H9 (cell line): ENCODE data around the gene GPHN. TPM values are rescaled to one million over a fixed set of nuclear protein-coding genes. Genes with fewer than 3 reads are reported as not detected.

ENCODE experiments used
- DNase-seq: peaks from one replicate; pipeline ENCODE4 v3.0.0-alpha.2; 2017
- H2AFZ ChIP-seq: one replicate; pipeline ENCODE4 v1.6.1; 2013; ENCODE audit warnings: mild to moderate bottlenecking, low read length, control low read depth, moderate library complexity
- H2AK5ac ChIP-seq: 2 replicates; pipeline ENCODE4 v1.6.1; 2013; ENCODE audit warnings: low read length, control low read depth, mixed read lengths; ENCODE audit not compliant: insufficient read length
- H2BK120ac ChIP-seq: one replicate; pipeline ENCODE4 v1.6.1; 2013; ENCODE audit warnings: low read depth, mild to moderate bottlenecking, low read length, control low read depth, inconsistent platforms; ENCODE audit not compliant: poor library complexity, severe bottlenecking
- H2BK12ac ChIP-seq: 2 replicates; pipeline ENCODE4 v1.6.1; 2013; ENCODE audit warnings: low read length, control low read depth, mixed read lengths, low read depth; ENCODE audit not compliant: insufficient read length
- H2BK15ac ChIP-seq: 2 replicates; pipeline ENCODE4 v1.6.1; 2013; ENCODE audit warnings: low read depth, low read length, control low read depth
- H2BK20ac ChIP-seq: one replicate; pipeline ENCODE4 v1.6.1; 2013; ENCODE audit warnings: low read depth, mild to moderate bottlenecking, low read length, control low read depth, inconsistent platforms; ENCODE audit not compliant: poor library complexity, severe bottlenecking
- H2BK5ac ChIP-seq: 2 replicates; pipeline ENCODE4 v1.6.1; 2013; ENCODE audit warnings: low read length, control low read depth, mixed read lengths; ENCODE audit not compliant: insufficient read length
- H3K14ac ChIP-seq: 2 replicates; pipeline ENCODE4 v1.6.1; 2013; ENCODE audit warnings: low read length, control low read depth; ENCODE audit not compliant: insufficient read depth
- H3K18ac ChIP-seq: 2 replicates; pipeline ENCODE4 v1.6.1; 2013; ENCODE audit warnings: low read depth, mild to moderate bottlenecking, mixed read lengths, low read length, control low read depth; ENCODE audit not compliant: insufficient read length
- H3K23ac ChIP-seq: 2 replicates; pipeline ENCODE4 v1.6.1; 2013; ENCODE audit warnings: low read length, control low read depth, mixed read lengths, low read depth; ENCODE audit not compliant: insufficient read length
- H3K23me2 ChIP-seq: 2 replicates; pipeline ENCODE4 v1.6.1; 2013; ENCODE audit warnings: low read depth, mild to moderate bottlenecking, mixed read lengths, low read length, control low read depth; ENCODE audit not compliant: insufficient read length, poor library complexity, severe bottlenecking
- H3K27ac ChIP-seq: 2 replicates; pipeline ENCODE4 v1.5.1; 2013; ENCODE audit warnings: low read length, control low read depth, mixed read lengths, low read depth; ENCODE audit not compliant: insufficient read length
- H3K27me3 ChIP-seq: 2 replicates; pipeline ENCODE4 v1.6.1; 2013; ENCODE audit warnings: low read length, control low read depth, inconsistent platforms; ENCODE audit not compliant: insufficient read depth
- H3K4ac ChIP-seq: 2 replicates; pipeline ENCODE4 v1.6.1; 2013; ENCODE audit warnings: low read depth, mild to moderate bottlenecking, control low read depth, inconsistent platforms, low read length, moderate library complexity
- H3K4me1 ChIP-seq: 2 replicates; pipeline ENCODE4 v1.6.1; 2013; ENCODE audit warnings: low read length, control low read depth, inconsistent platforms; ENCODE audit not compliant: insufficient read depth
- H3K4me2 ChIP-seq: 2 replicates; pipeline ENCODE4 v1.6.1; 2013; ENCODE audit warnings: low read length, control low read depth, mixed read lengths; ENCODE audit not compliant: insufficient read length, insufficient read depth
- H3K56ac ChIP-seq: 2 replicates; pipeline ENCODE4 v1.6.1; 2013; ENCODE audit warnings: low read depth, mild to moderate bottlenecking, mixed read lengths, low read length, control low read depth; ENCODE audit not compliant: insufficient read length
- H3K79me1 ChIP-seq: 2 replicates; pipeline ENCODE4 v1.6.1; 2013; ENCODE audit warnings: low read depth, mild to moderate bottlenecking, moderate library complexity, low read length, control low read depth, inconsistent platforms; ENCODE audit not compliant: insufficient read depth, poor library complexity, severe bottlenecking
- H3K79me2 ChIP-seq: 2 replicates; pipeline ENCODE4 v1.6.1; 2013; ENCODE audit warnings: low read length, control low read depth, inconsistent platforms; ENCODE audit not compliant: insufficient read depth
- H3K9ac ChIP-seq: 2 replicates; pipeline ENCODE4 v1.6.1; 2013; ENCODE audit warnings: low read length, control low read depth, mixed read lengths; ENCODE audit not compliant: insufficient read length; ENCODE audit errors: extremely low read depth
- H3K9me3 ChIP-seq: one replicate; pipeline ENCODE4 v1.6.1; 2013; ENCODE audit warnings: low read depth, low read length, inconsistent platforms; ENCODE audit not compliant: control insufficient read depth
- H3T11ph ChIP-seq: one replicate; pipeline ENCODE4 v1.6.1; 2013; ENCODE audit warnings: mild to moderate bottlenecking, low read length, control low read depth, inconsistent platforms
- H4K20me1 ChIP-seq: one replicate; pipeline ENCODE4 v1.6.1; 2013; ENCODE audit not compliant: control insufficient read depth, insufficient read length, insufficient read depth
- H4K5ac ChIP-seq: 2 replicates; pipeline ENCODE4 v1.6.1; 2013; ENCODE audit warnings: low read depth, mild to moderate bottlenecking, mixed read lengths, low read length, control low read depth; ENCODE audit not compliant: insufficient read length
- H4K8ac ChIP-seq: replicated peaks from 2 replicates; pipeline ENCODE4 v1.6.1; 2013; ENCODE audit warnings: low read length, control low read depth, mixed read lengths, low read depth; ENCODE audit not compliant: insufficient read length
- H4K91ac ChIP-seq: 2 replicates; pipeline ENCODE4 v1.6.1; 2013; ENCODE audit warnings: low read depth, mild to moderate bottlenecking, moderate library complexity, mixed read lengths, low read length, control low read depth; ENCODE audit not compliant: insufficient read length
- H3K27ac Mint-ChIP-seq, 3 experiments: 2 replicates in 2 of 3; 3 replicates in 1 of 3; pipeline ENCODE4 v1.8.0; 2020 to 2021; ENCODE audit warnings: mixed read lengths in 3 of 3, mild to moderate bottlenecking in 1 of 3, moderate library complexity in 1 of 3
- H3K27me3 Mint-ChIP-seq: 2 replicates; pipeline ENCODE4 v1.8.0; 2021; ENCODE audit warnings: low read depth, mild to moderate bottlenecking, moderate library complexity, mixed read lengths
- H3K36me3 Mint-ChIP-seq, 3 experiments: 2 replicates in 2 of 3; 3 replicates in 1 of 3; pipeline ENCODE4 v1.8.0; 2020 to 2021; ENCODE audit warnings: low read depth in 3 of 3, mixed read lengths in 3 of 3; ENCODE audit not compliant: insufficient read depth in 1 of 3
- H3K4me1 Mint-ChIP-seq, 2 experiments: 2 replicates each; pipeline ENCODE4 v1.8.0; 2020; ENCODE audit warnings: mixed read lengths in 2 of 2
- H3K4me3 Mint-ChIP-seq, 2 experiments: 2 replicates in 1 of 2; 3 replicates in 1 of 2; pipeline ENCODE4 v1.8.0; 2020 to 2021; ENCODE audit warnings: mild to moderate bottlenecking in 2 of 2, mixed read lengths in 2 of 2, moderate library complexity in 1 of 2
- H3K9me3 Mint-ChIP-seq, 2 experiments: 2 replicates in 1 of 2; 3 replicates in 1 of 2; pipeline ENCODE4 v1.8.0; 2020; ENCODE audit warnings: mild to moderate bottlenecking in 2 of 2, mixed read lengths in 2 of 2, moderate library complexity in 1 of 2
- CTCF ChIP-seq: fragments of 200-600 bp; sonication (generic); conservative IDR thresholded peaks from 3 replicates; pipeline ENCODE4 v1.8.0; 2021; ENCODE audit warnings: antibody characterized with exemption, mild to moderate bottlenecking
- WGBS: extraction: QIAGEN DNeasy Blood & Tissue Kit; methylation state at CpG from one replicate; pipeline ENCODE4 v1.1.7; 2013; ENCODE audit warnings: missing lambda C conversion rate, low lambda C conversion rate, mixed read lengths; ENCODE audit not compliant: insufficient read length; ENCODE audit errors: extremely low coverage; 5-methylcytosine and 5-hydroxymethylcytosine counted together
- total RNA-seq: library from RNA; stranded (reverse); gene quantifications from 2 replicates; pipeline ENCODE4 v1.2.1, GENCODE V29; 2021

GPHN gene
- total RNA-seq, 1 experiment from 2014 or later: 16.1 TPM

- no peak for DNase-seq
- Histone ChIP-seq H2BK120ac (no peak overlapping the region), H3K56ac (no peak overlapping the region), H3K9me3 (no peaks in the 10 kb centered on the region), H3K27ac (no peak overlapping the region), H2AK5ac (no peak overlapping the region), H3K4ac (no peak overlapping the region), H2BK15ac (no peak overlapping the region), H2BK20ac (no peak overlapping the region), H3K23me2 (no peaks in the 10 kb centered on the region), H4K20me1 (no peaks in the 10 kb centered on the region), H3T11ph (no peak overlapping the region), H3K79me2 (no peaks in the 10 kb centered on the region; the same call in 1 of the 2 replicates), H2AFZ (no peak overlapping the region), H2BK12ac (no peak overlapping the region), H3K79me1 (no peaks in the 10 kb centered on the region), H3K9ac (no peak overlapping the region), H4K5ac (no peak overlapping the region), H3K27me3 (no peaks in the 10 kb centered on the region), H3K14ac (no peak overlapping the region), H2BK5ac (no peak overlapping the region), H3K23ac (no peak overlapping the region), H3K4me2 (no peak overlapping the region), H3K4me1 (no peaks in the 10 kb centered on the region), H4K8ac (no peak overlapping the region), H4K91ac (no peak overlapping the region), H3K18ac (no peak overlapping the region)
- Mint-ChIP-seq H3K9me3 (peaks cover 26 to 42% of the 10 kb centered on the region in 2 experiments), H3K4me3 (no peak overlapping the region), H3K27ac (no peak overlapping the region), H3K36me3 (peaks cover 19 to 31% (median 30%) of the 10 kb centered on the region in 3 experiments), H3K27me3 (peaks cover 3% of the 10 kb centered on the region), H3K4me1 (no peaks in the 10 kb centered on the region)
- no CpG with 5 or more reads among the region's 5 CpGs for WGBS
- TF ChIP-seq CTCF: no peak
These were observed 542.9 kb downstream of the GPHN start for GRCh38 chr14:67050896-67051295.
